GM18498 (cell line): ENCODE data around the gene WDR3.
"Not testable (repeated sequence)": the region's sequence is repeated elsewhere in the genome, so short reads cannot be mapped to it uniquely, and the experiment has no call there.

Source experiments
- ATAC-seq: cut with Tn5 transposase; IDR thresholded peaks from one replicate; pipeline ENCODE4 v1.9.1; 2021; ENCODE audit warnings: mild to moderate bottlenecking, moderate library complexity; ENCODE audit not compliant: unreplicated experiment

The WDR3 gene

GRCh38 chr1:117929343-117930172, at the start of gene WDR3, which contains the start of gene GDAP2:
Gene WDR3 (plus strand): TSS chr1:117929739. CDS start chr1:117933320, 3,581 bp downstream.
Gene GDAP2 (minus strand): TSS chr1:117929621. CDS start chr1:117920357, 9,264 bp downstream.
- peak; percentile 95 for ATAC-seq

- ATAC-seq: no peak
Measured at GRCh38 chr1:117883616-117884015, 45.9 kb upstream of the WDR3 start.

GRCh38 chr1:117886101-117886795, 43.3 kb upstream of the WDR3 start:
- ATAC-seq: no peak

- ATAC-seq: no peak
Measured at GRCh38 chr1:117890452-117890851, 39.1 kb upstream of the WDR3 start.

- no peak for ATAC-seq
Measured at GRCh38 chr1:117892512-117892911, 37.0 kb upstream of the WDR3 start.

- no peak for ATAC-seq
Measured at GRCh38 chr1:117894078-117894477, 35.5 kb upstream of the WDR3 start.

GRCh38 chr1:117895482-117896114, 33.9 kb upstream of the WDR3 start:
- peak; percentile 85 for ATAC-seq

GRCh38 chr1:117897551-117897950, 32.0 kb upstream of the WDR3 start:
- ATAC-seq: no peak

- no peak for ATAC-seq
Measured at GRCh38 chr1:117899801-117900200, 29.7 kb upstream of the WDR3 start.

- no peak for ATAC-seq
Measured at GRCh38 chr1:117902944-117903343, 26.6 kb upstream of the WDR3 start.

GRCh38 chr1:117904485-117904884, 25.1 kb upstream of the WDR3 start:
- no peak for ATAC-seq

- no peak for ATAC-seq
Measured at GRCh38 chr1:117905019-117905418, 24.5 kb upstream of the WDR3 start.

- no peak for ATAC-seq
Measured at GRCh38 chr1:117911051-117911450, 18.5 kb upstream of the WDR3 start.

- ATAC-seq: no peak
Measured at GRCh38 chr1:117919376-117919775, 10.2 kb upstream of the WDR3 start.

- ATAC-seq: no peak
Measured at GRCh38 chr1:117921991-117922390, 7.5 kb upstream of the WDR3 start.

GRCh38 chr1:117922717-117923116, 6.8 kb upstream of the WDR3 start:
- not testable (repeated sequence) for ATAC-seq

GRCh38 chr1:117925981-117926380, 3.6 kb upstream of the WDR3 start:
- ATAC-seq: no peak

GRCh38 chr1:117928881-117929342, 627 bp upstream of the WDR3 start:
- peak; percentile 43 for ATAC-seq

- peak; percentile 1 for ATAC-seq
Measured at GRCh38 chr1:117930173-117930447, 571 bp downstream of the WDR3 start.

- ATAC-seq: no peak
Measured at GRCh38 chr1:117930484-117930883, 945 bp downstream of the WDR3 start.

- ATAC-seq: no peak
Measured at GRCh38 chr1:117932576-117932975, 3.0 kb downstream of the WDR3 start.

- no peak for ATAC-seq
Measured at GRCh38 chr1:117933769-117934168, 4.2 kb downstream of the WDR3 start.
